Stimulated activated CD8-positive, alpha-beta memory T cell treated with anti-CD3 and anti-CD28 coated beads, Interleukin-4, amount 100 ng/mL, for 24 hours (primary cell): Measurements from ENCODE around the gene PCCA.

Experiments
- DNase-seq: peaks from one replicate; pipeline ENCODE4 v3.0.0-alpha.2; 2020; ENCODE audit warnings: low read depth

PCCA gene

GRCh38 chr13:100428986-100429385, 340.1 kb downstream of the PCCA start:
- no peak for DNase-seq

- DNase-seq, result no peak
Measured at GRCh38 chr13:100432611-100433010, 343.7 kb downstream of the PCCA start.

- no peak for DNase-seq
Measured at GRCh38 chr13:100433475-100433874, 344.6 kb downstream of the PCCA start.

GRCh38 chr13:100434010-100434763, 345.3 kb downstream of the PCCA start:
- no peak for DNase-seq

GRCh38 chr13:100436099-100436498, 347.2 kb downstream of the PCCA start:
- DNase-seq, result no peak

GRCh38 chr13:100438059-100438788, 349.3 kb downstream of the PCCA start:
- DNase-seq, result no peak

GRCh38 chr13:100439247-100439970, 350.5 kb downstream of the PCCA start:
- no peak for DNase-seq

- DNase-seq, result no peak
Measured at GRCh38 chr13:100440751-100441425, 352.0 kb downstream of the PCCA start.

GRCh38 chr13:100442095-100442832, 353.4 kb downstream of the PCCA start:
- DNase-seq, result no peak

GRCh38 chr13:100443278-100443997, 354.5 kb downstream of the PCCA start:
- no peak for DNase-seq

- DNase-seq, result no peak
Measured at GRCh38 chr13:100443998-100444328, 355.1 kb downstream of the PCCA start.

GRCh38 chr13:100447831-100448230, 358.9 kb downstream of the PCCA start:
- DNase-seq, result no peak

- DNase-seq, result no peak
Measured at GRCh38 chr13:100451923-100452322, 363.0 kb downstream of the PCCA start.

- no peak for DNase-seq
Measured at GRCh38 chr13:100454876-100455275, 366.0 kb downstream of the PCCA start.

- DNase-seq, result no peak
Measured at GRCh38 chr13:100458673-100459072, 369.8 kb downstream of the PCCA start.

GRCh38 chr13:100459747-100460146, 370.9 kb downstream of the PCCA start:
- no peak for DNase-seq

- DNase-seq, result no peak
Measured at GRCh38 chr13:100460266-100460665, 371.4 kb downstream of the PCCA start.

GRCh38 chr13:100460791-100461190, 371.9 kb downstream of the PCCA start:
- DNase-seq, result no peak

GRCh38 chr13:100461309-100462030, 372.6 kb downstream of the PCCA start:
- DNase-seq, result no peak

- no peak for DNase-seq
Measured at GRCh38 chr13:100464006-100464405, 375.1 kb downstream of the PCCA start.
